Measurements from ENCODE around the gene PSMD11. TPM values are rescaled to one million over a fixed set of nuclear protein-coding genes. Genes with fewer than 3 reads are reported as not detected.

The PSMD11 gene
- total RNA-seq, 4 donors from 2014 or later = 10.8 to 89.3 (median 58.5) TPM

DNA sequence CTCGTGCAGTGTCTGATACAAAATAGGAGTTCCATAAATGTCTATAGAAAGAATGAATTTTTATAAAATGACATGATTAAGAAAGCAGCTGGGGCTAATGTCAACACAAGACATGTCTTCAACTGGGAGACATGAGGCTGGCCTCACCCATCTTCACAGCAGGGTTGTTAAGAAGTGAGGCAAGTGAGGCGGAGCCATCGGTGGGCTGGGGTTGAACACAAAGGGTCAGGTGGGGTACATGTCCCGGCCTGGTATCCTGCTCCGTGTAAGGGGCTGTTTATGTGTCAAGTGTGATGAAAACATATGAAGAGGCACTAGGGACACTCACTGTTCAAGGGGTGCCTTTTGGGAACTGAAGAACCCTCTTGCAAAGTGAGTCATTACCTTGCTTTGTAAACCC lies 64.6 kb downstream of the PSMD11 start:
- Histone ChIP-seq H3K27ac (no peak overlapping the region), H3K27me3 (no peaks in the 10 kb centered on the region), H3K36me3 (no peaks in the 10 kb centered on the region), H3K4me1 (no peaks in the 10 kb centered on the region), H3K4me3 (no peak overlapping the region), H3K9me3 (no peaks in the 10 kb centered on the region)
- TF ChIP-seq, protein P1, sequence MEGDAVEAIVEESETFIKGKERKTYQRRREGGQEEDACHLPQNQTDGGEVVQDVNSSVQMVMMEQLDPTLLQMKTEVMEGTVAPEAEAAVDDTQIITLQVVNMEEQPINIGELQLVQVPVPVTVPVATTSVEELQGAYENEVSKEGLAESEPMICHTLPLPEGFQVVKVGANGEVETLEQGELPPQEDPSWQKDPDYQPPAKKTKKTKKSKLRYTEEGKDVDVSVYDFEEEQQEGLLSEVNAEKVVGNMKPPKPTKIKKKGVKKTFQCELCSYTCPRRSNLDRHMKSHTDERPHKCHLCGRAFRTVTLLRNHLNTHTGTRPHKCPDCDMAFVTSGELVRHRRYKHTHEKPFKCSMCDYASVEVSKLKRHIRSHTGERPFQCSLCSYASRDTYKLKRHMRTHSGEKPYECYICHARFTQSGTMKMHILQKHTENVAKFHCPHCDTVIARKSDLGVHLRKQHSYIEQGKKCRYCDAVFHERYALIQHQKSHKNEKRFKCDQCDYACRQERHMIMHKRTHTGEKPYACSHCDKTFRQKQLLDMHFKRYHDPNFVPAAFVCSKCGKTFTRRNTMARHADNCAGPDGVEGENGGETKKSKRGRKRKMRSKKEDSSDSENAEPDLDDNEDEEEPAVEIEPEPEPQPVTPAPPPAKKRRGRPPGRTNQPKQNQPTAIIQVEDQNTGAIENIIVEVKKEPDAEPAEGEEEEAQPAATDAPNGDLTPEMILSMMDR (IDR thresholded peaks at IDR 0.05) = no peak
- no peak for TF ChIP-seq POLR2A (IDR thresholded peaks at IDR 0.05)
- intact Hi-C loops (cut with DNase I; ENCODE audit: low total_unique reads) = no loop called here
- no peak for DNase-seq

DNA sequence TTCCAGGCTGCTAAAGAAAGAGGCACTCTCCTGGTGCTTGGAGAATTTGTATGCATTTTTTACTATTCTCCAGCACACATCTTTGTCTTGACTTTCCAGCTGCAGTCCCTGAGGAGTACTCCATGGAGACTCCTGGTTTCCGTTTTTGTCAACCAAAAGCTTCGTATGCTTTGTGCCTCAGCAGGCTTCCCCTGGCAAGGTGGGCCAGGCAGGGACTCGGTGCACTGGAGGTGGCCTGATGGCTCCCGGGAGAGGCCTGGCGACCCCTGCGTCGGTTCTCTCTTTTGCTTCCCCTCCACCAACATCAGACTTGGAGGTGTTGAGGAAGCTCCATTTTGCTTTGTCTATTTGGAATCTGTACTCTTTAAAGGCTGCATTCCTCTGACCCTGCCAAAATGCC lies 66.2 kb downstream of the PSMD11 start:
- H3K27ac ChIP-seq = no peak overlapping the region
- TF ChIP-seq, protein P1 (IDR thresholded peaks at IDR 0.05) = no peak
- TF ChIP-seq POLR2A (IDR thresholded peaks at IDR 0.05) = no peak

DNA sequence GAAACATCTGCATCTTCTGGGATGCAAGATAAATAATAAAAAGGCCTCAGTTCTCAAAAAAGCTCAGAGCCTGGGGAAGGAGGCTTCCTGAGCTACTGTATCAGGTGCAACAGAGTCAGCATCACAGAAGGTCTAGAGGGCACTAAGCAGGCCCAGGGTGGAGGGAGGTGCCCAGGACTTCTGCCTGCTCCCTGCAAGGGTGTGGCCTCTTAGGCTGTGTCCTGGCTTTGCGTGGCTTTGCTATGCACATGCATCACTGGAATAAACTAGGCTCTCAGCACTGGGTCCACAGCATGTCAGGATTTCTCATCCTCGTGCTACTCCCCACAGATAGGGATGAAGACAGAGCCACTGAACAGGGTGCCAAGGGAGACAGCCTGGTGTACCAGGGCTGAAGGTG lies 68.0 kb downstream of the PSMD11 start:
- H3K4me1 ChIP-seq = no peaks in the 10 kb centered on the region
- intact Hi-C loops (cut with DNase I; ENCODE audit: low total_unique reads) = no loop called here
- H3K36me3 ChIP-seq = no peaks in the 10 kb centered on the region
- H3K27me3 ChIP-seq = no peaks in the 10 kb centered on the region
- TF ChIP-seq, protein P1 (IDR thresholded peaks at IDR 0.05) = no peak
- DNase-seq = no peak
- no peak overlapping the region for H3K4me3 ChIP-seq
- no peaks in the 10 kb centered on the region for H3K9me3 ChIP-seq
- no peak overlapping the region for H3K27ac ChIP-seq

More for the DNA sequence above, 66.2 kb downstream of the PSMD11 start:
- Histone ChIP-seq H3K27me3 (no peaks in the 10 kb centered on the region), H3K4me3 (no peak overlapping the region), H3K36me3 (no peaks in the 10 kb centered on the region), H3K9me3 (no peaks in the 10 kb centered on the region), H3K4me1 (no peaks in the 10 kb centered on the region)
- DNase-seq = no peak
- intact Hi-C loops (cut with DNase I; ENCODE audit: low total_unique reads) = no loop called here

DNA sequence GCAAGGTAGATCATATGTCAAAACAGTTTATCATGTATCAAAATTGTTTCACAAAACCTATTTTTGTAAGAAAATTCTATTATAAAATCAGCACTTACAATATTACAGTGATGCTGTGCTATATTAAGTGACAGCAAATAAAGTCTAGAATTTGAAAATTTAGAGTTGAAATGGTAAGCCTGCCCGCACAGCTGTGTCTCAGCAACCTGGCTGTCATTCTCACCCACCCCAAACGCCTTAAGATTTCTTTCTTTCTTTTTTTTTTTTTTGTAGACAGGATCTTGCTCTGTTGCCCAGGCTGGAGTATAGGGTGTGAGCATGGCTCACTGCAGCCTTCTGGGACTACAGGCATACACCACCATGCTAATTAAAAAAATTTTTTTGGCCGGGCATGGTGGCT lies 69.3 kb downstream of the PSMD11 start:
- Histone ChIP-seq H3K4me1 (no peaks in the 10 kb centered on the region), H3K9me3 (no peaks in the 10 kb centered on the region), H3K36me3 (no peaks in the 10 kb centered on the region), H3K4me3 (no peak overlapping the region), H3K27me3 (no peaks in the 10 kb centered on the region), H3K27ac (no peak overlapping the region)
- TF ChIP-seq POLR2A (IDR thresholded peaks at IDR 0.05) = no peak
- TF ChIP-seq, protein P1 (IDR thresholded peaks at IDR 0.05) = no peak
- DNase-seq = no peak
- intact Hi-C loops (cut with DNase I; ENCODE audit: low total_unique reads) = no loop called here

DNA sequence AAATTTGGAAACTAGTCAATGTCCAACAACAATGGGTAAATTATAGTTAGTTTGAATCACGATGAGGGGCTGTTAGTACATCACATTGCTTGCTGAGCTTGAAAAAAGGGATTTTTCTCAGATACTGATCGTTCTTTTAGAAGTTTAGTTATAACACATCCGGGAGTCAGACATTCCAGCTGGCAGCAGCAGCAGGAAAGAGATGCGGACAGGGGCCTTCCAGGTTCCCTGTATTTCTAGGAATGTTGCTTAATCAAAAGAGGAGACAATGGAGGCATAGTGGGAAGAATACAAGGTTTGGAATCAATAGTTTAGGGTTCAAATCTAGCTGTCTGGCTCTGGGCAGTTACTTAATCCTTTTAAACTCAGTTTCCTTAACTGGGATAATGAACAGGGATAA lies 70.3 kb downstream of the PSMD11 start:
- no peaks in the 10 kb centered on the region for H3K27me3 ChIP-seq
- no peaks in the 10 kb centered on the region for H3K4me1 ChIP-seq
- no peaks in the 10 kb centered on the region for H3K9me3 ChIP-seq
- no peaks in the 10 kb centered on the region for H3K36me3 ChIP-seq
- H3K27ac ChIP-seq = no peak overlapping the region
- TF ChIP-seq, protein P1 (IDR thresholded peaks at IDR 0.05) = no peak
- no peak for TF ChIP-seq POLR2A (IDR thresholded peaks at IDR 0.05)
- H3K4me3 ChIP-seq = no peak overlapping the region
- DNase-seq = no peak
- intact Hi-C loops (cut with DNase I; ENCODE audit: low total_unique reads) = no loop called here

Data from uterus (tissue), 4 donors.